PC-9 (cell line): ENCODE results near the gene ZBTB9.

Experiments
- EZH2 ChIP-seq: fragments of 200-600 bp; sonication (generic); IDR thresholded peaks from 2 replicates; pipeline ENCODE4 v1.8.0; 2017; ENCODE audit warnings: antibody characterized with exemption, low read depth
- TF ChIP-seq, protein P1 (sequence below): fragments of 200-600 bp; sonication (generic); conservative IDR thresholded peaks from 2 replicates; pipeline ENCODE4 v1.6.1; 2017; ENCODE audit warnings: mixed run types, antibody characterized with exemption, mild to moderate bottlenecking, moderate library complexity

DNA sequence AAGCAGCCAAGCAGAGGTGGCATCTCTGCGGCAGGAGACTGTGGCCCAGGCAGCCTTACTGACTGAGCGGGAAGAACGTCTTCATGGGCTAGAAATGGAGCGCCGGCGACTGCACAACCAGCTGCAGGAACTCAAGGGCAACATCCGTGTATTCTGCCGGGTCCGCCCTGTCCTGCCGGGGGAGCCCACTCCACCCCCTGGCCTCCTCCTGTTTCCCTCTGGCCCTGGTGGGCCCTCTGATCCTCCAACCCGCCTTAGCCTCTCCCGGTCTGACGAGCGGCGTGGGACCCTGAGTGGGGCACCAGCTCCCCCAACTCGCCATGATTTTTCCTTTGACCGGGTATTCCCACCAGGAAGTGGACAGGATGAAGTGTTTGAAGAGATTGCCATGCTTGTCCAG, 49.5 kb upstream of the ZBTB9 start:
- TF ChIP-seq, protein P1, sequence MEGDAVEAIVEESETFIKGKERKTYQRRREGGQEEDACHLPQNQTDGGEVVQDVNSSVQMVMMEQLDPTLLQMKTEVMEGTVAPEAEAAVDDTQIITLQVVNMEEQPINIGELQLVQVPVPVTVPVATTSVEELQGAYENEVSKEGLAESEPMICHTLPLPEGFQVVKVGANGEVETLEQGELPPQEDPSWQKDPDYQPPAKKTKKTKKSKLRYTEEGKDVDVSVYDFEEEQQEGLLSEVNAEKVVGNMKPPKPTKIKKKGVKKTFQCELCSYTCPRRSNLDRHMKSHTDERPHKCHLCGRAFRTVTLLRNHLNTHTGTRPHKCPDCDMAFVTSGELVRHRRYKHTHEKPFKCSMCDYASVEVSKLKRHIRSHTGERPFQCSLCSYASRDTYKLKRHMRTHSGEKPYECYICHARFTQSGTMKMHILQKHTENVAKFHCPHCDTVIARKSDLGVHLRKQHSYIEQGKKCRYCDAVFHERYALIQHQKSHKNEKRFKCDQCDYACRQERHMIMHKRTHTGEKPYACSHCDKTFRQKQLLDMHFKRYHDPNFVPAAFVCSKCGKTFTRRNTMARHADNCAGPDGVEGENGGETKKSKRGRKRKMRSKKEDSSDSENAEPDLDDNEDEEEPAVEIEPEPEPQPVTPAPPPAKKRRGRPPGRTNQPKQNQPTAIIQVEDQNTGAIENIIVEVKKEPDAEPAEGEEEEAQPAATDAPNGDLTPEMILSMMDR = no peak
- TF ChIP-seq EZH2 = no peak
